HG03196 (cell line): ENCODE results near the gene FTCD.

ENCODE experiments used
- ATAC-seq: cut with Tn5 transposase; IDR thresholded peaks from one replicate; pipeline ENCODE4 v1.9.1; 2021; ENCODE audit not compliant: unreplicated experiment

The FTCD gene

GRCh38 chr21:46095083-46095719 lies 60.2 kb downstream of the FTCD start:
- no peak for ATAC-seq

GRCh38 chr21:46094401-46095082 lies 60.8 kb downstream of the FTCD start:
- no peak for ATAC-seq

GRCh38 chr21:46093668-46094400 lies 61.5 kb downstream of the FTCD start:
- no peak for ATAC-seq

GRCh38 chr21:46092811-46093667 lies 62.3 kb downstream of the FTCD start:
- ATAC-seq, result no peak

- ATAC-seq, result no peak
Measured at GRCh38 chr21:46092026-46092764, 63.2 kb downstream of the FTCD start.

GRCh38 chr21:46091631-46092025 lies 63.8 kb downstream of the FTCD start:
- ATAC-seq, result no peak

- no peak for ATAC-seq
Measured at GRCh38 chr21:46091118-46091517, 64.3 kb downstream of the FTCD start.

- ATAC-seq, result no peak
Measured at GRCh38 chr21:46089285-46089684, 66.1 kb downstream of the FTCD start.

GRCh38 chr21:46088189-46088588 lies 67.2 kb downstream of the FTCD start:
- no peak for ATAC-seq

GRCh38 chr21:46087641-46088040 lies 67.7 kb downstream of the FTCD start:
- no peak for ATAC-seq
